ENCODE results near the gene XYLT1.

XYLT1 gene

DNA sequence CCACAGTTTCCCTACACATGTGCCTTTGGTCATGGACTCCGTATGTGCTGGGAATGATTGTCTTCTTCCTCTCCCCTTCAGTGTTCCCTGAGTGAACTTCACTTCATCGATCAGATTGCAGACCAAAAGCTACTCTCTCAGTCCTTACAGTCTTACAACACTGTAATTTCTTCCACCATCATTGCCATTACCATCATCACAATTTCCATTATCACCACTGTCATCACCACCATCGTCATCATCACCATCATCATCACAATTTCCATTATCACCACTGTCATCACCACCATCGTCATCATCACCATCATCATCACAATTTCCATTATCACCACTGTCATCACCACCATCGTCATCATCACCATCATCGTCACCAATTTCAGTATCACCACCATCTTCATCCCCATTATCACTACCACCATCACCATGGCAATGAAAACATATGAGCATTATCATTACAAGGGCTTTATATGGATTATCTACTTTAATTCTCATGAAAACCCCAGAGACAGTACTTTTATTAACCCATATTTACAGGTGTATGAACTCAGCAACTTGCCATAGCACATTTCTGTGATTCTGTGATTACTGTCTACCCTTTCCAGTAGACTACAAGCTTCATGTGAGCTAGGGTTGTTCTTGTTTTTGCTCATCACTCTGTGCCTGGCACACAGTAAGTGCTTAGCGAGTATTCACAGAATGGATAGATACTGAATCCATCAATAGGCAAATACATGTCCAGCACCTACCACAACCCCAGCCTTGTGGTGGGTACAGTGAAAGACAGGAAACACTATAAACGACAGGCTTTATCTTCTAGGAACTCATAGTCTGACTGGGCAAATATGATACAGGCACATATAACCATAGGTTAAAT lies 327.0 kb downstream of the XYLT1 start:
- H3K27ac ChIP-seq: no peak overlapping the region
- CTCF ChIA-PET: no interaction called here
- TF ChIP-seq, protein P1, sequence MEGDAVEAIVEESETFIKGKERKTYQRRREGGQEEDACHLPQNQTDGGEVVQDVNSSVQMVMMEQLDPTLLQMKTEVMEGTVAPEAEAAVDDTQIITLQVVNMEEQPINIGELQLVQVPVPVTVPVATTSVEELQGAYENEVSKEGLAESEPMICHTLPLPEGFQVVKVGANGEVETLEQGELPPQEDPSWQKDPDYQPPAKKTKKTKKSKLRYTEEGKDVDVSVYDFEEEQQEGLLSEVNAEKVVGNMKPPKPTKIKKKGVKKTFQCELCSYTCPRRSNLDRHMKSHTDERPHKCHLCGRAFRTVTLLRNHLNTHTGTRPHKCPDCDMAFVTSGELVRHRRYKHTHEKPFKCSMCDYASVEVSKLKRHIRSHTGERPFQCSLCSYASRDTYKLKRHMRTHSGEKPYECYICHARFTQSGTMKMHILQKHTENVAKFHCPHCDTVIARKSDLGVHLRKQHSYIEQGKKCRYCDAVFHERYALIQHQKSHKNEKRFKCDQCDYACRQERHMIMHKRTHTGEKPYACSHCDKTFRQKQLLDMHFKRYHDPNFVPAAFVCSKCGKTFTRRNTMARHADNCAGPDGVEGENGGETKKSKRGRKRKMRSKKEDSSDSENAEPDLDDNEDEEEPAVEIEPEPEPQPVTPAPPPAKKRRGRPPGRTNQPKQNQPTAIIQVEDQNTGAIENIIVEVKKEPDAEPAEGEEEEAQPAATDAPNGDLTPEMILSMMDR (conservative IDR thresholded peaks at IDR 0.05; ENCODE audit: low read depth): no peak
- no peak for DNase-seq (ENCODE audit: low spot score)
- POLR2A ChIA-PET (ENCODE audit: low non-redundant PET): no interaction called here

DNA sequence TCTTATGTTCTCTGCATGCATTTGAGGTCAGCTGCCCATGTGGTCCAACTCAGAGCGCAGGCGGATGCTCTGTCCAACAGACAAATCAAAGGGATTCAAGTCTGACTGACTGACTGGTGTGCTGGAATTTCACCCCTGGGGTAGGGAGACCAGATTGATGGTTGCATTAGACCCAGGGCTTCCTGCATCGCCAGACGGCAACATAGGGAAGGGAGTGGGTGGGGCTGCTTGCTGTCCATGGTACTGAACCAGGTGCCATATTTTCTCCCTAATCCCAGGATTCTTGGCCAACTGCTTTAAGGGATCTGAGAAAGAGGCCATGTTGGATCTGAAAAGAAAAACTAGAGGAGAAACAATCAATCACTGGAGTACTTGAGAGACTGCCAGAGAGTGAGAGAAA lies 332.0 kb downstream of the XYLT1 start:
- H3K27ac ChIP-seq: no peak overlapping the region
- TF ChIP-seq, protein P1 (conservative IDR thresholded peaks at IDR 0.05; ENCODE audit: low read depth): no peak
- no peak for DNase-seq (ENCODE audit: low spot score)
- CTCF ChIA-PET: interaction anchor here (0.6 kb wide), 2 partner anchors 18 to 258 kb away, joined by 4 to 7 read pairs; no protein-coding TSS in a partner anchor
- POLR2A ChIA-PET (ENCODE audit: low non-redundant PET): no interaction called here

DNA sequence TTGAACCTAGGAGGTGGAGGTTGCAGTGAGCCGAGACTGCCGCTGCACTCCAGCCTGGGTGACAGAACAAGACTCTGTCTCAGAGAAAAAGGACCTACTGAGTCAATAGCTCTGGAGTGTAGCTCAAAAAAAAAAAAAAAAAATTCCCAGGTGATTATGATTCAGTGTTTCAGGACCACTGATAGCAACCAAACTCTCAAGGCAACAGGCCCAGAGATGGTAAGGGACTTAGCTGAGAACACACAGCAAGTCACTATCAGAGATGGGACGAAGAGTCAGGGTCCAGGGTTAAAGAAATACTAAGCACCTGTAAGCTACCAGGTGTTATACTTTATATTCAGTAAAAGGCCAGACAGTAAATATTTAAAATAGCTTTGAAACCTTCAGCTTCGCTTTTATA lies 335.3 kb downstream of the XYLT1 start:
- POLR2A ChIA-PET (ENCODE audit: low non-redundant PET): no interaction called here
- TF ChIP-seq, protein P1 (conservative IDR thresholded peaks at IDR 0.05; ENCODE audit: low read depth): no peak
- no peak overlapping the region for H3K27ac ChIP-seq
- no peak for DNase-seq (ENCODE audit: low spot score)
- CTCF ChIA-PET: no interaction called here

GRCh38 chr16:17134586-17134985 lies 336.2 kb downstream of the XYLT1 start:
- DNase-seq (ENCODE audit: low spot score): no peak
- TF ChIP-seq, protein P1 (conservative IDR thresholded peaks at IDR 0.05; ENCODE audit: low read depth): no peak
- ChIA-PET CTCF (no interaction called here), POLR2A (ENCODE audit: low non-redundant PET) (no interaction called here)
- no peak overlapping the region for H3K27ac ChIP-seq

DNA sequence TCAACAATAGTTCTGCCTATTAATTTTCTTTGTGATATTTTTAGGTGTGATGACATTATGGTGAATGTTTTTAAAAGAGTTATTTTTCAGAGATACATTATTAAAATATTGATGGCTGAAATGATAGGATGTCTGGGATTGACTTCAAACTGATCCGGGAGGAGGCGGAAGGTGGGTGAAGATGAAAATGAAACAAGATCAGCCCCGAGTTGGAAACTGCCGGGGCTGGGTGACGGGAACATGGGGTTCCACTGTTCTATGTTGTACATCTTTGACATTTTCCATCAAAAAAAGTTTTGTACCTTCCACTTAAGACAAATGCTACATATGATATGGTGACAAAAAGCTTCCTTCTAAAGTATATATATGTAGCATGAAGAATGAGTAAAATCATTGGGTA lies 336.9 kb downstream of the XYLT1 start:
- H3K27ac ChIP-seq: no peak overlapping the region
- TF ChIP-seq, protein P1 (conservative IDR thresholded peaks at IDR 0.05; ENCODE audit: low read depth): no peak
- ChIA-PET POLR2A (ENCODE audit: low non-redundant PET) (no interaction called here), CTCF (interaction anchor here (0.6 kb wide), 1 partner anchor 16 kb away, joined by 3 read pairs; no protein-coding TSS in a partner anchor)
- DNase-seq (ENCODE audit: low spot score): no peak

DNA sequence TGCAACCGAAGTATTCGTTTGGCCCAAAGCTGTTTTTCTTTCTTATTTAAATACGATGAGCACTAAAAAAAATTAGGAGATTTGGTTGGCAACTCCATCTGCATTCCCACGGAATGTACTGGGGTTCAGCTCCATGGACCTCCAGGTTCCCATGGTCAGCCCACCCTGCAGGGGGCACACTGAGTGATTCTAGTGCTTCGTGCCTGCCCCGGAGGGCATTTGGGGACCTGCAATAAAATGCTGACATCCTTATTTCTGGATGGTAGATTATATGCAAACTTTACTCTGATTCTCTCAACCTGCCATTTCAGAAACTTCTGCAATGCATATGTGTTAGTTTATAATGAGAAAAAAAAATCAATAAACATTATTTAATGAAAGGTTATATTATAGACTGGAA lies 339.4 kb downstream of the XYLT1 start:
- TF ChIP-seq, protein P1 (conservative IDR thresholded peaks at IDR 0.05; ENCODE audit: low read depth): no peak
- CTCF ChIA-PET: no interaction called here
- no peak for DNase-seq (ENCODE audit: low spot score)
- no peak overlapping the region for H3K27ac ChIP-seq
- POLR2A ChIA-PET (ENCODE audit: low non-redundant PET): no interaction called here
